Activated CD8-positive, alpha-beta memory T cell treated with anti-CD3 and anti-CD28 coated beads for 1 hour (primary cell): ENCODE data around the gene ADSL.

Experiments used
- DNase-seq, 2 donors: peaks; one replicate each; pipeline ENCODE4 v3.0.0-alpha.2; 2020; ENCODE audit warnings: low read depth in 1 of 2; ENCODE audit errors: extremely low read depth in 1 of 2

ADSL gene

DNA sequence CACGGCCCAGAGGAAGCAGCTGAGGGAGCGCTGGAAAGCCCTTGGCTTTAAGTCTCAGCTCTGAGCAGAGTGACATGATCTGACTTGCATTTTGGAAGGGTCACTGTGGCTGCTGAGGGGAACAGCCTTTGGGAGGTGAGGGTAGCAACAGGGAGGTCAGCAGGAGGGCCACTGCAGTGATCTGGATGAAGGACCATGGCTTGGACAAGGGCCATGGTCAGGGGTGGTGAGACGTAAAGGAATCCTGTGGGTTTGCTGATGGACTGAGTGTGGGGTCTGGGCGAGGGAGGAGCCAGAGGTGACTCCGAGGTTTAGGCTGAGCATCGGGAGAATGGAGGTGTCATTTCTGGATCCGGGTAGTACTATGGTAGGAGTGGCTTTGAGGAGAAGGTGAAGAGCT, 57.4 kb downstream of the ADSL start:
- DNase-seq: no peak

DNA sequence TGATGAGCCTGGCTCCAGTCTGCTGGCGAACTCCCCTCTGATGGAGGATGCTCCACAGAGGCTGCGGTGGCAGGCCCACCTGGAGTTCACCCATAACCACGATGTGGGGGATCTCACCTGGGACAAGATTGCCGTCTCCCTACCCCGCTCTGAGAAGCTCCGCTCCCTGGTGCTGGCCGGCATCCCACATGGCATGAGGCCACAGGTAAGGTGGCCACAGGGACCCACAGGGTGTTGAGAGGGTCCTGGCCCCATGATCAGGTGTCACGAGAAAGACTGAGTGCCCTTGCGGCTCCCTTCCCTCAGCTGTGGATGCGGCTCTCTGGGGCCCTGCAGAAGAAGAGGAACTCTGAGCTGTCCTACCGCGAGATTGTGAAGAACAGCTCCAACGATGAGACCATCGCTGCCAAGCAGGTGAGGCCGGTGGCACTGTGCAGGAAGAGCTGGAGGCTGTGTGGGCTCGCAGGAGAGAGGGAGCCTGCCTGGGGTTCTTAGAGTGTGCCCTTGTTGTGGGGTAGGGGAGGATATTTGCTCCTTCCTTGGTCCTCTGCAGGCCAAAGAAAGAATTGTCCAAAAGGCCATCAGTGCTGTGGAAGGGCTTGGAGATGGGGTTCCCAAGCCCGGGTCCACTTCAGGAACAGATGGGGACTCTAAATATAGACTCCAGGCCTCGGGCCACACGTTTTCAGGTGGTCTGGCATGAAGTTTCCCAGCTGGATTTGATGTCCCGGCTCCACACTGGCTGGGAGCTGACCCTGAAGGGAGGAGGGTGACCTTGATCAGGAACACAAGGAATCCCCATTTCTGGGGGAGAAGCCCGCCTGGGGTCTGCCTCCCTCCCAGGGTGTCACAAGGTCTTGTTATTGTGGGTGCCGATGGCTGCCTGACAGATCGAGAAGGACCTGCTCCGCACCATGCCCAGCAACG, 58.2 kb downstream of the ADSL start:
- DNase-seq: no peak

DNA sequence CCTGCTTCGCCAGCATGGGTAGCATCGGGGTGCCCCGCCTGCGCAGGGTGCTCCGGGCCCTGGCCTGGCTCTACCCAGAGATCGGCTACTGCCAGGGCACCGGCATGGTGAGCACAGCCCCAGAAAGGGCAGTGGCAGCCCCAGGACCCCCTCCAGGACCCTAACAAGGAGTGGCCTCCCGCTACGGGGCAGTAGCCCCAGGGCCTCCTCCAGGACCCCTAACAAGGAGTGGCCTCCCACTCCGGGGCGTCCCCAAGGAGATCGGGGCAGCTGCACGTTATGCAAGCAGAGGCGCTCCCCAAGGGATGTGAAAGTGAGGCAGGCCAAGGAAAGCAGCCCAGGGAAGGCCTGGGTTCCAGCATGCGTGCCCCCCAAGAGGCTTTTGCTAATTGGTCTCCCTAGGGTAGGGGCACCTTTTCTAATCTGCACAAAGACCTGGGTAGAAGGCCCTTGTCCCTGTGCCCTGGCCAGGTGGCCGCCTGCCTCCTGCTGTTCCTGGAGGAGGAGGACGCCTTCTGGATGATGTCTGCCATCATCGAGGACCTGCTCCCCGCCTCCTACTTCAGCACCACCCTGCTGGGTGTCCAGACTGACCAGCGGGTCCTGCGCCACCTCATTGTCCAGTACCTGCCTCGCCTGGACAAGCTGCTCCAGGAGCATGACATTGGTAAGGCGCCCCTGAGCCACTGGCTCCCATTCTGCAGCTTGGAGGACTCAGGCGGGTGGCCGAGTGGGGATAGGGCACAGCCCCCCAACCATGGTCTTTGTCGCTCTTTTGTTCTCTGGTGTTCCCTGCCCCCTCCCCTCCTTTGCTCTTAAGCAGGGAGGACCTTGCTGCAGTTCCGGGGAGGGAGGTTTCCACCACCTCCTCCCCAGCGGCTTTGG, 59.1 kb downstream of the ADSL start:
- DNase-seq: no peak

DNA sequence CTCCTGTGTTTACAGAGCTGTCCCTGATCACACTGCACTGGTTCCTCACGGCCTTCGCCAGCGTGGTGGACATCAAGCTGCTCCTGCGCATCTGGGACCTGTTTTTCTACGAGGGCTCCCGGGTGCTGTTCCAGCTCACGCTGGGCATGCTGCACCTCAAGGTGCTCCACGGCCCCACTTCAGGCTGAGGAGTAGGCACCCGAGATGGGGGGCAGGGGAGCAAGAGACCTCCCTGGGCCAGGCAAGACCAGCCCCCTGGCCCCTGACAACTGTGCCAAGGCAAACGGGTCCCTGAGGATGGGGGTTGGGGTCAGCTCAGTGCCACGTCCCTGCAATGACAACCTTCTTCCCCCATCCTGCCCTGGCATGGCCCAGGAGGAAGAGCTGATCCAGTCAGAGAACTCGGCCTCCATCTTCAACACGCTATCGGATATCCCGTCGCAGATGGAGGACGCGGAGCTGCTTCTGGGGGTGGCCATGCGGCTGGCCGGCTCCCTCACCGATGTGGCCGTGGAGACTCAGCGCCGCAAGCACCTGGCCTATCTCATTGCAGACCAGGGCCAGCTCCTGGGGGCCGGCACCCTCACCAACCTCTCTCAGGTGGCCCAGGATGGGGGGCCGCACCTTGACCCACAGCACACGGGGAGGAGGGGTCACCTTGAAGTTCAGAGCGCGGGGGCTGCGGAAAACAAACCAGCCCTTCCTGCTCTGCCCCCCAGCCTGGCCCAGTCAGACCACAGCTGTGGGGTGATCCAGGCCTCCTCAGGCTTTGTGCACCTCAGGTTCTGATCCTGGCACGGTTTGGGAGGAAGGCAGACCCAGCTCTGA, 60.0 kb downstream of the ADSL start:
- no peak for DNase-seq

DNA sequence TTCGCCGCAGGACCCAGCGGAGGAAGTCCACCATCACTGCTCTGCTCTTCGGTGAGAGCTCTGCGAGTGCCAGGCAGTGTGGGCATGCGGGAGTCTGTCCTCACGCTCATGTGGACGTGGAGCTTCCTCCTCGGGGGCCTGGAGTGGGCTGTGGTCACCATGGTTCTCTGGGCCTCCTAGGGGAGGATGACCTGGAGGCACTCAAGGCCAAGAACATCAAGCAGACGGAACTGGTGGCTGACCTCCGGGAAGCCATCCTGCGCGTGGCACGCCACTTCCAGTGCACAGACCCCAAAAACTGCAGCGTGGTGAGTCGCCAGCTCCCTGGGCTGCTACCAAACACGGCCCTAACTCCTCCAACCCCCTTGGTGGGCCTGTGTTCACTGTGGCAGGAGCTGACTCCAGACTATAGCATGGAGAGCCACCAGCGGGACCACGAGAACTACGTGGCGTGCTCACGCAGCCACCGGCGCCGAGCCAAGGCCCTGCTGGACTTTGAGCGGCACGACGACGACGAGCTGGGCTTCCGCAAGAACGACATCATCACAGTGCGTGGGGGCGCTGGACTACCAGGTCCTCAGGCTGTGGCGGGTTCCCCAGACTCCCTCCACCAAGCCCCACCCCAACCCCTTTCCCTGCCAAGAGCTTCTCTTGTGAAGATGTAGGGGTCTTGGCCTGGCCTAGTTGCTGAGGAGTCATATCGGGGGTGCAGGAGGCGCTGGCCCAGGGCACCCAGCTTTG, 60.9 kb downstream of the ADSL start:
- no peak for DNase-seq

DNA sequence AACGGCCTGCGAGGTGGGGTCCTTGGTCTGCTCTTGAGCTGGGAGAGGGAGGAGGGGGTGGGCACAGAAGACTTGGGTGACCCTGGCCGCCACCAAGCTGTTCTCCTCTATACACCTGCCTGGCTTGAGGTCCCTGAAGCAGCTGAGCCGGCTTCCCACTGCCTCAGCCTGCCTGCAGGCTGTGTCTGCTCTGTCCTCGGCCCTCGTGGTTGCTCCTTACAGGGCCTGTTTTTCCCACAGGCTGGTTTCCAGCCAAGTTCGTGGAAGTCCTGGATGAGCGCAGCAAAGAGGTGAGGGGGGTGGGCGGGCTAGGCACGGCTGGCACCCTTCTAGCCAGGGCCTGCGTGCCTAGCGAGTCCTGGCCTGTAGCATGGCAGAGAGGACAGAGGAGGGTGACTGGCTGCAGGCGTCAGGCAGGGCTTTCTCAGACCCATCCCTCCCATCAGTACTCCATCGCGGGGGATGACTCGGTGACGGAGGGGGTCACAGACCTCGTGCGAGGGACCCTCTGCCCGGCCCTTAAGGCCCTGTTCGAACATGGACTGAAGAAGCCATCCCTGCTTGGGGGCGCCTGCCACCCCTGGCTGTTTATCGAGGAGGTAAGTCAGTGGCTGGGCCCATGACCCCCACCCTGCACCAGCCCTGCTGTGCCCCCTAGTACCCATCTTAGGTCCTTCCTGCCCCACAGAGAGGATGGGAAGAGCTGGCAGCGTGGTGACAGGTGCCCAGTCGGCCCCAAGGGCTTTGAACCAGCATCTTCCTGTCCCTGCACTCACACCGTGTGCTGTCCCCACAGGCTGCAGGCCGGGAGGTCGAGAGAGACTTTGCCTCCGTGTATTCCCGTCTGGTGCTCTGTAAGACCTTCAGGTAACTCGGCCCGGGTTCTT, 61.8 kb downstream of the ADSL start:
- DNase-seq: no peak

DNA sequence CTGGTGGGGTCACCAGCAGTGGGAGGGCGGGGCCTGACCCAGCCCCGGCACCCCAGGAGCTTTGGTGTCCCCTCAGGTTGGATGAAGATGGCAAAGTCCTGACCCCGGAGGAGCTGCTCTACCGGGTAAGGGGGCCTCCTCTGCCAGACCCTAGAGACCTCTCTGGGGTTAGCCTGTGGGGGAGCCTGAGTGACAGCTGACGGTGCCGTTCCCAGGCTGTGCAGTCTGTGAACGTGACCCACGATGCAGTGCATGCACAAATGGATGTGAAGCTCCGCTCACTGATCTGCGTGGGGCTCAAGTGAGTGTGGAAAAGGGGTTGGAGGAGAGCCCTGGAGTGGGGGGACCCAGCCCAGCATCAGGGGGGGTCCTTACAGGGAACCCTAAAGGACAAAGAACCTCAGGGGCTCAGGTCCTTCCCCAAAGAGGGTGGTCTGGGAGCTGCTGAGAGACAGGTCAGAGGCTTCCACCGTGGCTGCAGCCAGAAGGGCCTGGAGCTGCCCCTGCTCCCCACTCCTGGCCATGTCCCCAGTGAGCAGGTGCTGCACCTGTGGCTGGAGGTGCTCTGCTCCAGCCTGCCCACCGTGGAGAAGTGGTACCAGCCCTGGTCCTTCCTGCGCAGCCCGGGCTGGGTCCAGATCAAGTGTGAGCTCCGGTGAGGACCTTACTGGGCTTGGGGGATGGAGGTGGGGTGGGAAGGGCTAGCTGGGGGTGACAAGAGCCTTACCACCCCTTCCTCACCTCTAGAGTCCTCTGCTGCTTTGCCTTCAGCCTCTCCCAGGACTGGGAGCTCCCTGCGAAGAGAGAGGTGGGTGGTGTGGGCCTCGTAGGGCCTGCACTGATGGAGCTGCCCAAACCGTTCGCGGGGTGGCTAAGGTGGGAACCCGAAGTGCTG, 62.7 kb downstream of the ADSL start:
- DNase-seq: no peak

DNA sequence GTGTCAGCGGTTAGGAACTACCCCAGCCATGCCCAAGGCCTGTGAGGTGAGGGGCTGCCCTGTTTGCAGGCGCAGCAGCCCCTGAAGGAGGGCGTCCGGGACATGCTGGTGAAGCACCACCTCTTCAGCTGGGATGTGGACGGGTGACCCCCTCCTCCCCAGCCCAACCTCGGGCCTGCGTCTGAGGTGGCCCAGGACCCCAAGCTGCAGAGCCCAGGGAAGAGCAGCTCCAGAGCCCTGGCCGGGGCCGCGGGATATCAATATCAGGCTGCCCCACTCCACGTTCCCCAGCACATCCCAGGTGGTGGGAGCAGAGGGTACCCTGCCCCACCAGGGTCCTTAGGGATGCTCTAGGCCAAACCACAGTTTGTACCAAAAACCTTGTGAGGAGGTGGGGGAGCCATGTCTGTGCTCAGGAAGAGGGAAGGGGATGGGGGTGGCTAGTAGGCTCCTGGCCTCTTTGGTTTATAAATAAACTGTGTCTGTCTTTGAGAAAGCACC, 63.4 kb downstream of the ADSL start:
- no peak for DNase-seq

DNA sequence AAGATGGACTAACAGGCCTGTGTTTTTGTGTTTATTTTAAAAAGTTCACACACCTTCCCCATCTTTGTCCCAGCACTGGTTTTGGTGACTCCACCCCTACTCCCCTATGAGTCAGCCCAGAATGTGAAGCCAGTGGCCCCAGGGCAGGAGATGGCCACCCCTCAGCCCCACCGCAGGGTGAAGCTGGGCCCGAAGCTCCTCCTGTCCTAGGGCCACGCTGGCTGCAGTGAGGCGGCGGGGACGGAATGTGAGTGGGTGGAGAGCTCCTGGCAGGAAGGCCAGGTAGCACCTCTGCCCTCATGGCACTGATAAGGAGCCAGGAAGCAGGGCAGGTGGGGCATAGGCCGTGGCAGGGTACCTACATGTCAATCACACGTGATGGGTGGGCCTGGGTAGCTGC, 64.0 kb downstream of the ADSL start:
- DNase-seq: no peak

DNA sequence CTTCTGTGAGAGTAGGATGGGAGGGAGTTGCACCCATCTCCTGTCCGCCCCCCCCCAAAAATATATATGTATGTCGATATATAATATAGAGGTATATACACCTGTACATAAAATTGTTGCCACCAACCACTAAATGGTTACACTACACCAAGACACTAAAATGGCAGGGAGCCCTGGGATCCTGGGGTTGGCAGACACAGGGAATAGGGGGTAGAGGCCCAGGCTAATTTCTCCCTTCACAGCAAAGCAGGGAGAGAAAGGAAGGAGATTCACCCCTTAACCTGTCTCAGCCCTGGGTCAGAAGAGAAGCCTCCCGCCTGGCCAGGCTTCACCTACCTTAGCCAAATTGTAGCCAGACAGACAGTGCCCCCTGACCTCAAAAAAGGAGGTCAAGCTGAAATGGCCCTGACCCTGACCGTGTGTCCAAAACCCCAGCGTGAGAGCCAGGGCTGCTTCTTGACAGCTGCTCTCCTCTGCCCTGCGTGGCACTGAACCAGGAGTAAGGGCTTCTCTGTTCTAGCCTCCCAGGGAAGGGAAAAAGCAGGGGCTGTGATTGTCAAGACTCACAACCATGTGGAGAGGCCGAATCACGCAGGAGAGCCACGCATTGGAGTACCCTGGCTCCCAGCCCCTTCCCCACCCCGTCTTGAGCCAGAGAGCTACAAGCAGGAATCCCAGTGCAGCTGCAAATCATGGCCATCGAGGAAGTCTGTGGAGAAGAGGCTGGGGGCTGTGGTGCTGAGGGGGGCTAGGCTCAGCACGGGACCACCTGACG, 64.6 kb downstream of the ADSL start:
- DNase-seq: no peak

DNA sequence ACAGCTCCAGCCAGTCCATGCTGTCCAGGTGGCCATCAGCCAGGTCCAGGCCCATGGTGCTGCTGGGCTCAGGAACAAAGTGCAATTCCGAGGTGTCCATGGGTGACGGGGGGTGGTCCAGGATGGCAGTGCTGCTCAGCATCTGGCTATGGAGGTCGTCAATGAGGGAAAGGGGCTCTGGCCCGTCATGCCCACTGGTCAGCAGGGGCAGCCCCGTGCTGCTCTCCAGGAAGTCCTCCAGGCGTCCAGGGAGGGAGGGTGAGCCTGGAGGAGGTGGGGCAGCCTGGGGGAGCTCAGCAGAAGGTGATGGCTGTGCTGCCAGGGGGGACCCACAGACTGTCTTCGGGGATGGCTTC, 65.2 kb downstream of the ADSL start:
- no peak for DNase-seq

DNA sequence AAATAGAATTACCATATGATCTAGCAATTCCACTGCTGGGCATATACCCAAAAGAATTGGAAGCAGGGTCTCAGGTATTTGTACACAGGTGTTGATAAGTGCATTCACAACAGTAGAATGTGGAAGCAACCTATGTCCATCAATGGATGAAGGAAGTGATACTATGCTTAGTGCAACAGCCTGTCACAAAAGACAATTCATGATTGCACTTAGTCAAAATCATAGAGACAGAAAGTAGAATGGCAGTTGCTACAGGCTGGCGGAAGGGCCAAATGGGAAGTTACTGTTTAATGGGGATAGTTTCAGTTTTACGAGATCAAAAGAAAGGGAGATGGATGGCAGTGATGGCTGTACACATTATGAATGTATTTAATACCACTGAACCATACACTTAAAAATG, 66.1 kb downstream of the ADSL start:
- DNase-seq: no peak

DNA sequence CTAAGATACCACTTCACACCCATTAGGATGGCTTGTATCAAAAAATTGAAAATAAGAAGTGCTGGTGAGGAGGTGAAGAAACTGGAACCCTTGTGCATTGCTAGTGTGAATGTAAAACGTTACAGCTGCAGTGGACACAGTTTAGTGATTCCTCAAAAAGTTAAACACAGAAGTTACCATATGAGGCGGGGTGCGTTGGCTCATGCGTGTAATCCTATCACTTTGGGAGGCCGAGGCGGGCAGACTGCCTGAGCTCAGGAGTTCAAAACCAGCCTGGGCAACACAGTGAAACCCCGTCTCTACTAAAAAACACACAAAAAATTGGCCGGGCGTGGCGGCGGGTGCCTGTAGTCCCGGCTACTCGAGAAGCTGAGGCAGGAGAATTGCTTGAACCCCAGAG, 67.6 kb downstream of the ADSL start:
- DNase-seq: no peak

DNA sequence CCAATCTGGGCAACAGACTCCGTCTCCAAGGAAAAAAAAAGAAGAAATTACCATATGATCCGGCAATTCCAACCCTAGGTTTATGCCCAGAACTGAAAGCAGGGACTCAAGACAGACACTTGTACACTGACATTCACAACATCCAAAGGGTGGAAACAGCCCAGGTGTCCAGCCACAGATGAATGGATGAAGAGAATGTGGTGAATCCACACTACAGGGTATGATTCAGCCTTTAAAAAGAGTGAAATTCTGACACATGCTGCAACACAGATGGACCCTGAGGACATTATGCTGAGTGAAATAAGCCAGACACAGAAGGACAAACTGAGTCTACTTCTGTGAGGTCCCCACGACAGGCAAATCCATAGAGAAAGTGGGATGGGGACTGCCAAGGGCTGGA, 68.0 kb downstream of the ADSL start:
- DNase-seq: no peak

DNA sequence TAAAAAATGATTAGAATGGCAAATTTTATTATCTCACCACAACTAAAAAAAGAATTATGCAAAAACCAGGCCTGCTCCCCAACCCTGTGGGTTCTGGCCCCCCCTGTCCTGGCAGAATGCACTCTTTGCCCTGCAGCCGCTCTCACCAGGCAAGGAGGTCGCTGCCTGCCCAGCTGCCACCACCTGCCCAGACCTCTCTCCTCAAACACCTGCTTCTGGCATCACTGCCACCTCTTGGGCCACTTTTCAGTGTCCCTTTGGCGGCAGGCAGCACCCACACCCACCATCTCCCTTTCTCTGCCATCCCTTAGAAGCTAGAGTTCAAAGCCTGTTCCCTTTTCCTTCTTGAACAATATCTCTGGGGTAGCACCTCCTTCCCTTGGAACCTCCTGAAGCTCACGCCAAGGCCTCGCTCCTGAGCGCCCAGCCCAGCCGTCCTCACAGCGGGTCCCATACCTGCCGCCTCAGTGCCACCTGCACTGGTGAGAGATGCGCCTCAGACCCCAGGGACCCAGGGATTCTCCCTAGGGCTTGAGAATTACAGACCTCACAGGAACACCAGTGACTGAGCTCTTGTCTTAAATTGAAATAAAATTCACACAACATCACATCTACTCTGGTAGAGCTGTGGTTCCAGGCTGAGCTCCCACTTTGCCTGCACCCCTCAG, 68.7 kb downstream of the ADSL start:
- no peak for DNase-seq

DNA sequence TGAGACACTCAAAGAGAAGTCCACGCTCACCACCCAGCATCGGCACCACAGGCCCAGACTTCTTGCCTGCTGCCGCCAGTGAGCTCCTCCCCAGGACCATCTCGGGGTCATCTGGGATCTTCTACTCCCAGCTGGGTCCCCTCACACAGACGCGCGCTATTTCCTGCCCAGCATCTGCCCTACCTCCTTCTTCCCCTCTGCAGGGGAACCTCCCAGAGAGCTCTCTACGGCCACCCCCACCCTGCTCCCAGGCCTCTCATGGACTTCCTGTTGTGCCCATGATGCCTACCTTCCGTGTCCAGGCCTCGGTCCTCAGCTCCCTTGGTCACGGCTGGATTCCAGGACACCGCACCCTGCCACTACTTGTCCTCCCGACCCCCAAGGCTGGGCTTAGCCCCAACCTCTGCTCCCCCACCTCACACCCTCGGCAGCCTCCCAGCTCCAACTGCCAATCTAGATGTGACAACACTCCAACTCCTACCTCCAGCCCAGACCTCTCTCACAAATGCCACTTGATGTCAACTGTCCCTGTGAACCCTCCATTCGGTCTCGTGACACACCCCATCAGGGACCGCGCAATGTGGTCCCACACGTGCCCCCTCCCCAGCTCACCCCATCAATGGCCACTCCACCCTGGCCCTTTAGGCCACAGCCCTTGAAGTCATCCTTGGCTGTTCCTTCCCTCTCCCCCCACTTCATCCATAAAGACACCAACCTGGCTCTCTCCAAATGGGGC, 69.4 kb downstream of the ADSL start:
- no peak for DNase-seq

DNA sequence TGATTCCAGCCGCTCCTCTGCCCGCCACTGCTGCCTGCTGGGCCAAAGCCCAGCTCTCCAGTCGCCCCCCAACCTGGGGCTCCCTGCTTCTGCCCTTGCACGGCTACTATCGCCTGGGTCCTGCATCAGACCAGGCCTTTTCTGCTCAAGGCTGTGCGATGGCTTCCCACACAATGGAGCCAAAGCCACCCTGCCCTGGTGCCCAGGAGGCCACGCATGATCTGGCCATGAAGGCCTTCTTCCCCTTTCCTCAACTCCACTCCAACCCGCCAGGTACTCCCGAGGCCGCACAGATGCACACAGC, 69.9 kb downstream of the ADSL start:
- DNase-seq: no peak
